ENCODE measurements around the gene HSPA4L.

The HSPA4L gene

GRCh38 chr4:127829014-127829413, 46.9 kb downstream of the HSPA4L start:
- no peaks in the 10 kb centered on the region for H3K27me3 ChIP-seq (ENCODE audit: control insufficient read depth, insufficient read depth, low read length, poor library complexity, severe bottlenecking)
- no peaks in the 10 kb centered on the region for H3K36me3 ChIP-seq (ENCODE audit: control insufficient read depth, insufficient read depth, low read length)
- no peak overlapping the region for H3K4me3 ChIP-seq (ENCODE audit: insufficient read depth, low read depth, low read length)
- H3K27ac ChIP-seq (ENCODE audit: insufficient read depth, low read depth, low read length, poor library complexity, severe bottlenecking): no peak overlapping the region
- H3K9me3 ChIP-seq (ENCODE audit: control insufficient read depth, low read length): no peaks in the 10 kb centered on the region
- H3K4me1 ChIP-seq (ENCODE audit: control insufficient read depth, insufficient read depth, low read length): no peaks in the 10 kb centered on the region

- WGBS, 2 experiments: 100% methylated on average over 2 to 4 of the region's 4 CpGs
- no peaks in the 10 kb centered on the region for H3K4me1 ChIP-seq (ENCODE audit: control insufficient read depth, insufficient read depth, low read length)
- no peaks in the 10 kb centered on the region for H3K9me3 ChIP-seq (ENCODE audit: control insufficient read depth, low read length)
- H3K4me3 ChIP-seq (ENCODE audit: insufficient read depth, low read depth, low read length): no peak overlapping the region
- H3K27me3 ChIP-seq (ENCODE audit: control insufficient read depth, insufficient read depth, low read length, poor library complexity, severe bottlenecking): no peaks in the 10 kb centered on the region
- no peaks in the 10 kb centered on the region for H3K36me3 ChIP-seq (ENCODE audit: control insufficient read depth, insufficient read depth, low read length)
- H3K27ac ChIP-seq (ENCODE audit: insufficient read depth, low read depth, low read length, poor library complexity, severe bottlenecking): no peak overlapping the region
These were observed 50.5 kb downstream of the HSPA4L start for GRCh38 chr4:127832585-127832984.

- Histone ChIP-seq H3K27me3 (ENCODE audit: control insufficient read depth, insufficient read depth, low read length, poor library complexity, severe bottlenecking) (no peaks in the 10 kb centered on the region), H3K36me3 (ENCODE audit: control insufficient read depth, insufficient read depth, low read length) (no peaks in the 10 kb centered on the region), H3K27ac (ENCODE audit: insufficient read depth, low read depth, low read length, poor library complexity, severe bottlenecking) (no peak overlapping the region), H3K4me3 (ENCODE audit: insufficient read depth, low read depth, low read length) (no peak overlapping the region), H3K4me1 (ENCODE audit: control insufficient read depth, insufficient read depth, low read length) (no peaks in the 10 kb centered on the region), H3K9me3 (ENCODE audit: control insufficient read depth, low read length) (peaks cover 4% of the 10 kb centered on the region)
- 93 to 94% methylated on average over 12 of the region's 12 CpGs for WGBS, 2 experiments
These were observed 61.8 kb downstream of the HSPA4L start for GRCh38 chr4:127843704-127844600.

GRCh38 chr4:127844601-127845116, 62.5 kb downstream of the HSPA4L start:
- Histone ChIP-seq H3K4me1 (ENCODE audit: control insufficient read depth, insufficient read depth, low read length) (no peaks in the 10 kb centered on the region), H3K27ac (ENCODE audit: insufficient read depth, low read depth, low read length, poor library complexity, severe bottlenecking) (no peak overlapping the region), H3K9me3 (ENCODE audit: control insufficient read depth, low read length) (peaks cover 4% of the 10 kb centered on the region), H3K4me3 (ENCODE audit: insufficient read depth, low read depth, low read length) (no peak overlapping the region), H3K36me3 (ENCODE audit: control insufficient read depth, insufficient read depth, low read length) (peaks cover 5% of the 10 kb centered on the region), H3K27me3 (ENCODE audit: control insufficient read depth, insufficient read depth, low read length, poor library complexity, severe bottlenecking) (no peaks in the 10 kb centered on the region)
- 92 to 94% methylated on average over 5 of the region's 5 CpGs for WGBS, 2 experiments

GRCh38 chr4:127846061-127846460, 63.9 kb downstream of the HSPA4L start:
- Histone ChIP-seq H3K36me3 (ENCODE audit: control insufficient read depth, insufficient read depth, low read length) (peaks cover 5% of the 10 kb centered on the region), H3K27ac (ENCODE audit: insufficient read depth, low read depth, low read length, poor library complexity, severe bottlenecking) (no peak overlapping the region), H3K9me3 (ENCODE audit: control insufficient read depth, low read length) (peaks cover 9% of the 10 kb centered on the region), H3K27me3 (ENCODE audit: control insufficient read depth, insufficient read depth, low read length, poor library complexity, severe bottlenecking) (no peaks in the 10 kb centered on the region), H3K4me1 (ENCODE audit: control insufficient read depth, insufficient read depth, low read length) (no peaks in the 10 kb centered on the region), H3K4me3 (ENCODE audit: insufficient read depth, low read depth, low read length) (no peak overlapping the region)

GRCh38 chr4:127846765-127847164, 64.6 kb downstream of the HSPA4L start:
- Histone ChIP-seq H3K36me3 (ENCODE audit: control insufficient read depth, insufficient read depth, low read length) (peaks cover 5% of the 10 kb centered on the region), H3K27ac (ENCODE audit: insufficient read depth, low read depth, low read length, poor library complexity, severe bottlenecking) (no peak overlapping the region), H3K9me3 (ENCODE audit: control insufficient read depth, low read length) (peaks cover 9% of the 10 kb centered on the region), H3K4me1 (ENCODE audit: control insufficient read depth, insufficient read depth, low read length) (no peaks in the 10 kb centered on the region), H3K4me3 (ENCODE audit: insufficient read depth, low read depth, low read length) (no peak overlapping the region), H3K27me3 (ENCODE audit: control insufficient read depth, insufficient read depth, low read length, poor library complexity, severe bottlenecking) (no peaks in the 10 kb centered on the region)
- WGBS, 2 experiments: no CpG with 5 or more reads among the region's 1 CpG

- 100% methylated on average over 1 of the region's 1 CpG for WGBS, 2 experiments
- Histone ChIP-seq H3K27ac (ENCODE audit: insufficient read depth, low read depth, low read length, poor library complexity, severe bottlenecking) (no peak overlapping the region), H3K4me3 (ENCODE audit: insufficient read depth, low read depth, low read length) (no peak overlapping the region), H3K36me3 (ENCODE audit: control insufficient read depth, insufficient read depth, low read length) (peaks cover 5% of the 10 kb centered on the region), H3K9me3 (ENCODE audit: control insufficient read depth, low read length) (peaks cover 9% of the 10 kb centered on the region), H3K4me1 (ENCODE audit: control insufficient read depth, insufficient read depth, low read length) (no peaks in the 10 kb centered on the region), H3K27me3 (ENCODE audit: control insufficient read depth, insufficient read depth, low read length, poor library complexity, severe bottlenecking) (no peaks in the 10 kb centered on the region)
These were observed 67.5 kb downstream of the HSPA4L start for GRCh38 chr4:127849505-127850234.

GRCh38 chr4:127852661-127853060, 70.5 kb downstream of the HSPA4L start:
- Histone ChIP-seq H3K9me3 (ENCODE audit: control insufficient read depth, low read length) (peaks cover 9% of the 10 kb centered on the region), H3K36me3 (ENCODE audit: control insufficient read depth, insufficient read depth, low read length) (peaks cover 5% of the 10 kb centered on the region), H3K4me1 (ENCODE audit: control insufficient read depth, insufficient read depth, low read length) (no peaks in the 10 kb centered on the region), H3K4me3 (ENCODE audit: insufficient read depth, low read depth, low read length) (no peak overlapping the region), H3K27ac (ENCODE audit: insufficient read depth, low read depth, low read length, poor library complexity, severe bottlenecking) (no peak overlapping the region), H3K27me3 (ENCODE audit: control insufficient read depth, insufficient read depth, low read length, poor library complexity, severe bottlenecking) (no peaks in the 10 kb centered on the region)
- WGBS, 2 experiments: 21 to 30% methylated on average over 1 of the region's 1 CpG

GRCh38 chr4:127856196-127856812, 74.2 kb downstream of the HSPA4L start:
- Histone ChIP-seq H3K27me3 (ENCODE audit: control insufficient read depth, insufficient read depth, low read length, poor library complexity, severe bottlenecking) (no peaks in the 10 kb centered on the region), H3K4me1 (ENCODE audit: control insufficient read depth, insufficient read depth, low read length) (no peaks in the 10 kb centered on the region), H3K36me3 (ENCODE audit: control insufficient read depth, insufficient read depth, low read length) (no peaks in the 10 kb centered on the region), H3K27ac (ENCODE audit: insufficient read depth, low read depth, low read length, poor library complexity, severe bottlenecking) (no peak overlapping the region), H3K9me3 (ENCODE audit: control insufficient read depth, low read length) (no peaks in the 10 kb centered on the region), H3K4me3 (ENCODE audit: insufficient read depth, low read depth, low read length) (no peak overlapping the region)

GRCh38 chr4:127856813-127857447, 74.8 kb downstream of the HSPA4L start:
- no peaks in the 10 kb centered on the region for H3K27me3 ChIP-seq (ENCODE audit: control insufficient read depth, insufficient read depth, low read length, poor library complexity, severe bottlenecking)
- no peak overlapping the region for H3K27ac ChIP-seq (ENCODE audit: insufficient read depth, low read depth, low read length, poor library complexity, severe bottlenecking)
- 67 to 68% methylated on average over 4 of the region's 4 CpGs for WGBS, 2 experiments
- H3K4me1 ChIP-seq (ENCODE audit: control insufficient read depth, insufficient read depth, low read length): no peaks in the 10 kb centered on the region
- no peaks in the 10 kb centered on the region for H3K9me3 ChIP-seq (ENCODE audit: control insufficient read depth, low read length)
- no peak overlapping the region for H3K4me3 ChIP-seq (ENCODE audit: insufficient read depth, low read depth, low read length)
- H3K36me3 ChIP-seq (ENCODE audit: control insufficient read depth, insufficient read depth, low read length): no peaks in the 10 kb centered on the region
